Vagina (tissue), 2 donors: ENCODE results near the gene SLU7. TPM values are rescaled to one million over a fixed set of nuclear protein-coding genes. Genes with fewer than 3 reads are reported as not detected.
A peak's percentile ranks its signal among the peaks of the same experiment; 100 is the strongest.

Source experiments
- DNase-seq, 2 donors: peaks; one replicate each; pipeline ENCODE4 v3.0.0-alpha.2; 2017; ENCODE audit errors: extremely low spot score in 2 of 2
- H3K27ac ChIP-seq: fragments of 200-600 bp; sonication (generic); one replicate; pipeline ENCODE4 v1.5.1; 2019
- H3K27me3 ChIP-seq: fragments of 200-600 bp; sonication (generic); one replicate; pipeline ENCODE4 v1.5.1; 2019
- H3K36me3 ChIP-seq, 2 donors: fragments of 200-600 bp; sonication (generic); one replicate each; pipeline ENCODE4 v1.5.1; 2017 to 2019
- H3K4me1 ChIP-seq: fragments of 200-600 bp; sonication (generic); one replicate; pipeline ENCODE4 v1.5.1; 2019
- H3K4me3 ChIP-seq, 2 donors: fragments of 200-600 bp; sonication (generic); 1 replicate in 1 of 2; 2 replicates in 1 of 2; pipeline ENCODE4 v1.5.1; 2016 to 2019
- H3K9me3 ChIP-seq: fragments of 200-600 bp; sonication (generic); one replicate; pipeline ENCODE4 v1.5.1; 2019
- CTCF ChIP-seq, 3 experiments: fragments of 450-650 bp in 2 of 3; fragments of 200-600 bp in 1 of 3; sonication (generic) in 1 of 3; IDR thresholded peaks; one replicate each; pipeline ENCODE4 v1.5.1; 2017 to 2019; ENCODE audit warnings: antibody characterized with exemption in 3 of 3, mild to moderate bottlenecking in 2 of 3, moderate library complexity in 2 of 3
- POLR2A ChIP-seq, 2 donors: fragments of 450-650 bp; IDR thresholded peaks; one replicate each; pipeline ENCODE4 v1.6.1; 2017; ENCODE audit warnings: antibody characterized with exemption in 2 of 2, mild to moderate bottlenecking in 2 of 2, moderate library complexity in 2 of 2
- POLR2AphosphoS5 ChIP-seq, 2 donors: sonication (generic); formaldehyde crosslinking; IDR thresholded peaks; one replicate each; pipeline ENCODE4 v1.9.0; 2017; ENCODE audit warnings: antibody characterized with exemption in 2 of 2, mild to moderate bottlenecking in 2 of 2, low read depth in 1 of 2; ENCODE audit not compliant: insufficient read depth in 1 of 2
- intact Hi-C: fragments of 100-400 bp; cut with DNase I; formaldehyde crosslinking; loops from one replicate; pipeline ENCODE4 v1.15.1; 2023
- total RNA-seq: library from RNA; depleted of rRNA; stranded (reverse); fragments of >200 nt; gene quantifications from one replicate; pipeline ENCODE4 v1.2.3, GENCODE V29; 2016

SLU7 gene
- total RNA-seq, 1 donor from 2014 or later: 24.3 TPM

GRCh38 chr5:160366230-160366629 lies 52.7 kb downstream of the SLU7 start:
- H3K27ac ChIP-seq: no peak overlapping the region
- no peak overlapping the region for H3K4me3 ChIP-seq
- no peaks in the 10 kb centered on the region for H3K9me3 ChIP-seq
- no peaks in the 10 kb centered on the region for H3K36me3 ChIP-seq
- no peak for DNase-seq
- no peak for TF ChIP-seq POLR2A (IDR thresholded peaks at IDR 0.05)
- TF ChIP-seq CTCF (IDR thresholded peaks at IDR 0.05): no peak
- TF ChIP-seq POLR2AphosphoS5 (IDR thresholded peaks at IDR 0.05; ENCODE audit: insufficient read depth in 1 of 2, low read depth in 1 of 2): no peak
- H3K27me3 ChIP-seq: no peaks in the 10 kb centered on the region
- intact Hi-C loops: no loop called here
- H3K4me1 ChIP-seq: peaks cover 13% of the 10 kb centered on the region

- H3K4me1 ChIP-seq: no peaks in the 10 kb centered on the region
- H3K27ac ChIP-seq: peak overlapping the region; percentile 69
- no peaks in the 10 kb centered on the region for H3K9me3 ChIP-seq
- no peaks in the 10 kb centered on the region for H3K36me3 ChIP-seq
- TF ChIP-seq POLR2AphosphoS5 (IDR thresholded peaks at IDR 0.05; ENCODE audit: insufficient read depth in 1 of 2, low read depth in 1 of 2): no peak
- no peak for TF ChIP-seq CTCF (IDR thresholded peaks at IDR 0.05)
- TF ChIP-seq POLR2A (IDR thresholded peaks at IDR 0.05): no peak
- H3K4me3 ChIP-seq: no peak overlapping the region
- no peak for DNase-seq
- no peaks in the 10 kb centered on the region for H3K27me3 ChIP-seq
- intact Hi-C loops: no loop called here
Observed at GRCh38 chr5:160363660-160364395, 55.1 kb downstream of the SLU7 start.

GRCh38 chr5:160363211-160363610 lies 55.7 kb downstream of the SLU7 start:
- Histone ChIP-seq H3K36me3 (no peaks in the 10 kb centered on the region), H3K9me3 (no peaks in the 10 kb centered on the region), H3K4me3 (no peak overlapping the region), H3K27ac (peak overlapping the region; percentile 69), H3K27me3 (no peaks in the 10 kb centered on the region), H3K4me1 (peaks cover 6% of the 10 kb centered on the region)
- no peak for DNase-seq
- TF ChIP-seq POLR2A (IDR thresholded peaks at IDR 0.05) (no peak), POLR2AphosphoS5 (IDR thresholded peaks at IDR 0.05; ENCODE audit: insufficient read depth in 1 of 2, low read depth in 1 of 2) (no peak), CTCF (IDR thresholded peaks at IDR 0.05) (no peak)
- intact Hi-C loops: no loop called here

GRCh38 chr5:160361624-160362228 lies 57.2 kb downstream of the SLU7 start:
- intact Hi-C loops: no loop called here
- H3K27me3 ChIP-seq: no peaks in the 10 kb centered on the region
- DNase-seq: no peak
- no peak overlapping the region for H3K27ac ChIP-seq
- no peak overlapping the region for H3K4me3 ChIP-seq
- no peaks in the 10 kb centered on the region for H3K9me3 ChIP-seq
- peaks cover 18% of the 10 kb centered on the region for H3K4me1 ChIP-seq
- H3K36me3 ChIP-seq: no peaks in the 10 kb centered on the region
- TF ChIP-seq CTCF (IDR thresholded peaks at IDR 0.05) (no peak), POLR2AphosphoS5 (IDR thresholded peaks at IDR 0.05; ENCODE audit: insufficient read depth in 1 of 2, low read depth in 1 of 2) (no peak), POLR2A (IDR thresholded peaks at IDR 0.05) (no peak)

GRCh38 chr5:160360310-160360709 lies 58.6 kb downstream of the SLU7 start:
- TF ChIP-seq CTCF (IDR thresholded peaks at IDR 0.05): no peak
- no peak for TF ChIP-seq POLR2A (IDR thresholded peaks at IDR 0.05)
- no peak for TF ChIP-seq POLR2AphosphoS5 (IDR thresholded peaks at IDR 0.05; ENCODE audit: insufficient read depth in 1 of 2, low read depth in 1 of 2)
- Histone ChIP-seq H3K27ac (no peak overlapping the region), H3K4me3 (no peak overlapping the region), H3K9me3 (no peaks in the 10 kb centered on the region), H3K4me1 (peaks cover 25% of the 10 kb centered on the region), H3K36me3 (no peaks in the 10 kb centered on the region), H3K27me3 (no peaks in the 10 kb centered on the region)
- intact Hi-C loops: no loop called here
- no peak for DNase-seq
